Gastrocnemius medialis (tissue), 4 donors: Measurements from ENCODE around the gene MCRIP2.

Source experiments
- POLR2A ChIP-seq, 2 donors: fragments of 450-650 bp; IDR thresholded peaks; one replicate each; pipeline ENCODE4 v1.6.1; 2017; ENCODE audit warnings: antibody characterized with exemption in 2 of 2, mild to moderate bottlenecking in 2 of 2, moderate library complexity in 2 of 2
- TF ChIP-seq, protein P1 (sequence below), 5 experiments: fragments of 450-650 bp in 3 of 5; fragments of 200-600 bp in 2 of 5; sonication (generic) in 2 of 5; IDR thresholded peaks in 4 of 5; conservative IDR thresholded peaks in 1 of 5; 1 replicate in 4 of 5; 2 replicates in 1 of 5; pipeline ENCODE4 v1.5.1; 2016 to 2019; ENCODE audit warnings: antibody characterized with exemption in 5 of 5, mild to moderate bottlenecking in 3 of 5, moderate library complexity in 3 of 5

DNA sequence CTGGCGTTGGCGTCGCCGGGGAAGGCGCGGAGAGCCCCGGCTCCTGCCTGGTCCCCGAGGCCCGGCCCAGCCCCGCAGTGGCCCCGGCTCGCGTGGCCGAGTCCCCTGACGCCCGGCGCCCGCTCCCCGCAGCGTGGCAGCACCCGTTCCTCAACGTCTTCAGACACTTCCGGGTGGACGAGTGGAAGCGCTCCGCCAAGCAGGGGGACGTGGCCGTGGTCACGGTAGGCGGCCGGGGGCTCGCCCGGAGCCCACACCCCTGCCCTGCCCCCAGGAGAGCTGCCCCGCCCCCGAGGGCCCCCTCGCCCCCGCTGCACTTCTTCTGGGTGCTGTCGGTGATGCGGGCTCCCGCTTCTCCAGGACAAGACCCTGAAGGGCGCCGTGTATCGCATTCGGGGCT is 8.0 kb downstream of the MCRIP2 start:
- TF ChIP-seq, protein P1, sequence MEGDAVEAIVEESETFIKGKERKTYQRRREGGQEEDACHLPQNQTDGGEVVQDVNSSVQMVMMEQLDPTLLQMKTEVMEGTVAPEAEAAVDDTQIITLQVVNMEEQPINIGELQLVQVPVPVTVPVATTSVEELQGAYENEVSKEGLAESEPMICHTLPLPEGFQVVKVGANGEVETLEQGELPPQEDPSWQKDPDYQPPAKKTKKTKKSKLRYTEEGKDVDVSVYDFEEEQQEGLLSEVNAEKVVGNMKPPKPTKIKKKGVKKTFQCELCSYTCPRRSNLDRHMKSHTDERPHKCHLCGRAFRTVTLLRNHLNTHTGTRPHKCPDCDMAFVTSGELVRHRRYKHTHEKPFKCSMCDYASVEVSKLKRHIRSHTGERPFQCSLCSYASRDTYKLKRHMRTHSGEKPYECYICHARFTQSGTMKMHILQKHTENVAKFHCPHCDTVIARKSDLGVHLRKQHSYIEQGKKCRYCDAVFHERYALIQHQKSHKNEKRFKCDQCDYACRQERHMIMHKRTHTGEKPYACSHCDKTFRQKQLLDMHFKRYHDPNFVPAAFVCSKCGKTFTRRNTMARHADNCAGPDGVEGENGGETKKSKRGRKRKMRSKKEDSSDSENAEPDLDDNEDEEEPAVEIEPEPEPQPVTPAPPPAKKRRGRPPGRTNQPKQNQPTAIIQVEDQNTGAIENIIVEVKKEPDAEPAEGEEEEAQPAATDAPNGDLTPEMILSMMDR (IDR thresholded peaks at IDR 0.05 in 4 of 5, conservative IDR thresholded peaks at IDR 0.05 in 1 of 5) = no peak
- TF ChIP-seq POLR2A (IDR thresholded peaks at IDR 0.05) = no peak
